Body of pancreas (tissue), 4 donors: ENCODE data around the gene ZBTB37.

Source experiments
- CTCF ChIP-seq, 7 experiments: fragments of 450-650 bp in 4 of 7; fragments of 200-600 bp in 3 of 7; sonication (generic) in 3 of 7; IDR thresholded peaks; one replicate each; pipeline ENCODE4 v1.5.1; 2016 to 2019; ENCODE audit warnings: antibody characterized with exemption in 7 of 7
- POLR2A ChIP-seq, 3 donors: fragments of 450-650 bp; IDR thresholded peaks; one replicate each; pipeline ENCODE4 v1.6.1; 2016; ENCODE audit warnings: antibody characterized with exemption in 3 of 3, mild to moderate bottlenecking in 2 of 3

GRCh38 chr1:173900427-173900826 lies 32.2 kb downstream of the ZBTB37 start:
- TF ChIP-seq POLR2A (IDR thresholded peaks at IDR 0.05): no peak
- TF ChIP-seq CTCF (IDR thresholded peaks at IDR 0.05): no peak
